HEK293 (cell line): ENCODE results near the gene CRELD1.
A peak's percentile ranks its signal among the peaks of the same experiment; 100 is the strongest.

Experiments
- CTCF ChIA-PET: fragments of 350-600 bp; formaldehyde crosslinking; extraction: SDS; loops from one replicate; lab custom pipeline; 2021; ENCODE audit warnings: antibody characterized with exemption; lab: Yijun Ruan, JAX
- POLR2A ChIA-PET: fragments of 300-600 bp; formaldehyde crosslinking; extraction: SDS; loops from one replicate; lab custom pipeline; 2020; ENCODE audit warnings: antibody characterized with exemption, inconsistent platforms; lab: Yijun Ruan, JAX
- H3K27ac ChIP-seq: fragments of 200-500 bp; sonication (Bioruptor generic); 2 replicates; pipeline ENCODE4 v1.5.1; 2014; ENCODE audit warnings: low read depth, low read length, control low read depth, inconsistent platforms; ENCODE audit errors: extremely low read depth
- H3K36me3 ChIP-seq, 2 experiments: fragments of 200-500 bp in 1 of 2; sonication (Bioruptor generic) in 1 of 2; 1 replicate in 1 of 2; 2 replicates in 1 of 2; pipeline ENCODE4 v1.5.1; 2014 to 2017; ENCODE audit warnings: inconsistent platforms in 2 of 2, low read length in 2 of 2; ENCODE audit not compliant: control insufficient read depth in 2 of 2, insufficient read depth in 1 of 2
- H3K4me1 ChIP-seq: fragments of 200-500 bp; sonication (Bioruptor generic); 2 replicates; pipeline ENCODE4 v1.5.1; 2014; ENCODE audit warnings: mild to moderate bottlenecking, low read length, inconsistent platforms; ENCODE audit not compliant: control insufficient read depth, insufficient read depth
- H3K4me3 ChIP-seq: 2 replicates; pipeline ENCODE4 v1.5.1; 2011; ENCODE audit warnings: low read depth, mild to moderate bottlenecking, control low read depth, low read length, moderate library complexity
- H3K9me3 ChIP-seq: fragments of 200-500 bp; sonication (Bioruptor generic); 2 replicates; pipeline ENCODE4 v1.5.1; 2014; ENCODE audit warnings: low read depth, low read length, inconsistent platforms; ENCODE audit not compliant: control insufficient read depth, insufficient read depth
- GLIS2 ChIP-seq: fragments of 450-650 bp; formaldehyde crosslinking; IDR thresholded peaks from 2 replicates; pipeline ENCODE4 v1.5.1; 2016; ENCODE audit warnings: missing biosample characterization, missing genetic modification characterization
- MEIS1 ChIP-seq: sonication (generic); formaldehyde crosslinking; IDR thresholded peaks from 2 replicates; pipeline ENCODE4 v1.8.1; 2022; ENCODE audit warnings: missing genetic modification reagents, mild to moderate bottlenecking, borderline replicate concordance
- SCRT1 ChIP-seq: fragments of 450-650 bp; formaldehyde crosslinking; IDR thresholded peaks from 2 replicates; pipeline ENCODE4 v1.5.1; 2016; ENCODE audit warnings: missing biosample characterization, missing genetic modification characterization, borderline replicate concordance
- TCF7L2 ChIP-seq: IDR thresholded peaks from 2 replicates; pipeline ENCODE4 v1.6.1; 2011; ENCODE audit warnings: low read depth, mild to moderate bottlenecking, inconsistent platforms, low read length, moderate library complexity, borderline replicate concordance
- ZNF121 ChIP-seq: fragments of 450-650 bp; formaldehyde crosslinking; IDR thresholded peaks from 2 replicates; pipeline ENCODE4 v1.5.1; 2016; ENCODE audit warnings: missing biosample characterization, missing genetic modification characterization
- ZNF140 ChIP-seq: fragments of 450-650 bp; formaldehyde crosslinking; IDR thresholded peaks from 2 replicates; pipeline ENCODE4 v1.5.1; 2016; ENCODE audit warnings: missing biosample characterization, missing genetic modification characterization
- ZNF239 ChIP-seq: fragments of 450-650 bp; formaldehyde crosslinking; IDR thresholded peaks from 2 replicates; pipeline ENCODE4 v1.5.1; 2016; ENCODE audit warnings: missing biosample characterization, missing genetic modification characterization
- ZNF24 ChIP-seq: fragments of 450-650 bp; formaldehyde crosslinking; IDR thresholded peaks from 2 replicates; pipeline ENCODE4 v1.5.1; 2016; ENCODE audit warnings: missing biosample characterization, missing genetic modification characterization
- ZNF248 ChIP-seq: fragments of 450-650 bp; formaldehyde crosslinking; IDR thresholded peaks from 2 replicates; pipeline ENCODE4 v1.5.1; 2017; ENCODE audit warnings: missing biosample characterization, missing genetic modification characterization
- ZNF416 ChIP-seq: fragments of 450-650 bp; formaldehyde crosslinking; IDR thresholded peaks from 2 replicates; pipeline ENCODE4 v1.5.1; 2016; ENCODE audit warnings: missing biosample characterization, missing genetic modification characterization
- ZNF571 ChIP-seq: fragments of 450-650 bp; formaldehyde crosslinking; IDR thresholded peaks from 2 replicates; pipeline ENCODE4 v1.5.0; 2017; ENCODE audit warnings: missing biosample characterization, missing genetic modification characterization
- ZNF626 ChIP-seq: fragments of 450-650 bp; sonication (Bioruptor Pico); formaldehyde crosslinking; IDR thresholded peaks from 2 replicates; pipeline ENCODE4 v1.5.1; 2018; ENCODE audit warnings: missing biosample characterization, missing genetic modification characterization, inconsistent platforms
- ZNF629 ChIP-seq: fragments of 450-650 bp; formaldehyde crosslinking; IDR thresholded peaks from 2 replicates; pipeline ENCODE4 v1.5.1; 2017; ENCODE audit warnings: missing biosample characterization, missing genetic modification characterization
- ZNF677 ChIP-seq: fragments of 450-650 bp; IDR thresholded peaks from 2 replicates; pipeline ENCODE4 v1.5.0; 2018; ENCODE audit warnings: missing biosample characterization, mild to moderate bottlenecking, missing genetic modification characterization, moderate library complexity
- ZNF785 ChIP-seq: fragments of 450-650 bp; formaldehyde crosslinking; IDR thresholded peaks from 2 replicates; pipeline ENCODE4 v1.5.1; 2016; ENCODE audit warnings: missing biosample characterization, missing genetic modification characterization
- ZNF792 ChIP-seq: fragments of 450-650 bp; formaldehyde crosslinking; IDR thresholded peaks from 2 replicates; pipeline ENCODE4 v1.5.1; 2016; ENCODE audit warnings: missing biosample characterization, missing genetic modification characterization
- ZNF843 ChIP-seq: fragments of 450-650 bp; formaldehyde crosslinking; IDR thresholded peaks from 2 replicates; pipeline ENCODE4 v1.5.1; 2016; ENCODE audit warnings: missing biosample characterization, missing genetic modification characterization
- TF ChIP-seq, protein P1 (sequence below): fragments of 450-650 bp; formaldehyde crosslinking; IDR thresholded peaks from 2 replicates; pipeline ENCODE4 v1.5.1; 2017; ENCODE audit warnings: missing biosample characterization, mild to moderate bottlenecking, missing genetic modification characterization, moderate library complexity
- TF ChIP-seq, protein P2 (sequence below): fragments of 450-650 bp; formaldehyde crosslinking; IDR thresholded peaks from 2 replicates; pipeline ENCODE4 v1.5.1; 2016; ENCODE audit warnings: missing biosample characterization, missing genetic modification characterization
- TF ChIP-seq, protein P3 (sequence below): fragments of 450-650 bp; formaldehyde crosslinking; IDR thresholded peaks from 2 replicates; pipeline ENCODE4 v1.5.1; 2016; ENCODE audit warnings: missing biosample characterization, missing genetic modification characterization
- TF ChIP-seq, protein P4 (sequence below): fragments of 450-650 bp; IDR thresholded peaks from 2 replicates; pipeline ENCODE4 v1.5.1; 2018; ENCODE audit warnings: missing biosample characterization, mild to moderate bottlenecking, missing genetic modification characterization

The CRELD1 gene

DNA sequence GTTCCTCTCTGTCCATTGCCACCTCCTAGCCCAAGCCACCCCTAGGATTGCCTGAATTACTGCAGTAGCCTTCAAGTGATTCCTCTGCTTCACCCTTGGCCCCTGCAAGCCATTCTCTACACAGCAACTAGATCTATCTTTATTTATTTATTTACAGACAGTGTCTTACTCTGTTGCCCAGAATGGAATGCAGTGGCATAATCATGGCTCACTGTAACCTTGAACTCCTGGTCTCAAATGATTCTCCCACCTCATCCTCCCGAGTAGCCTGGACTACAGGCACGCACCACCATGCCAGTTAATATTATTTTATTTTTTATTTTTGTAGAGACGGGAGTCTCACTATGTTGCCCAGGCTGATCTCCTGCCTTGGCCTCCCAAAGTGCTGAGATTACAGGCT lies 45.1 kb upstream of the CRELD1 start:
- ChIA-PET CTCF (no interaction called here), POLR2A (no interaction called here)
- Histone ChIP-seq H3K27ac (no peak overlapping the region), H3K4me3 (no peak overlapping the region), H3K4me1 (no peaks in the 10 kb centered on the region), H3K36me3 (peaks cover 5 to 13% of the 10 kb centered on the region in 2 experiments), H3K9me3 (no peaks in the 10 kb centered on the region)
- TF ChIP-seq ZNF571 (tag by site-specific recombination) = no peak
- TF ChIP-seq ZNF677 (tag by site-specific recombination) = no peak
- TF ChIP-seq ZNF121 (tag by site-specific recombination) = 0 out of 2 replicates have a peak, but pooled peaks have one; percentile 58
- no peak for TF ChIP-seq ZNF792 (tag by site-specific recombination)
- TF ChIP-seq, protein P1, sequence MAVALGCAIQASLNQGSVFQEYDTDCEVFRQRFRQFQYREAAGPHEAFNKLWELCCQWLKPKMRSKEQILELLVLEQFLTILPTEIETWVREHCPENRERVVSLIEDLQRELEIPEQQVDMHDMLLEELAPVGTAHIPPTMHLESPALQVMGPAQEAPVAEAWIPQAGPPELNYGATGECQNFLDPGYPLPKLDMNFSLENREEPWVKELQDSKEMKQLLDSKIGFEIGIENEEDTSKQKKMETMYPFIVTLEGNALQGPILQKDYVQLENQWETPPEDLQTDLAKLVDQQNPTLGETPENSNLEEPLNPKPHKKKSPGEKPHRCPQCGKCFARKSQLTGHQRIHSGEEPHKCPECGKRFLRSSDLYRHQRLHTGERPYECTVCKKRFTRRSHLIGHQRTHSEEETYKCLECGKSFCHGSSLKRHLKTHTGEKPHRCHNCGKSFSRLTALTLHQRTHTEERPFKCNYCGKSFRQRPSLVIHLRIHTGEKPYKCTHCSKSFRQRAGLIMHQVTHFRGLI (tag by site-specific recombination) = no peak

DNA sequence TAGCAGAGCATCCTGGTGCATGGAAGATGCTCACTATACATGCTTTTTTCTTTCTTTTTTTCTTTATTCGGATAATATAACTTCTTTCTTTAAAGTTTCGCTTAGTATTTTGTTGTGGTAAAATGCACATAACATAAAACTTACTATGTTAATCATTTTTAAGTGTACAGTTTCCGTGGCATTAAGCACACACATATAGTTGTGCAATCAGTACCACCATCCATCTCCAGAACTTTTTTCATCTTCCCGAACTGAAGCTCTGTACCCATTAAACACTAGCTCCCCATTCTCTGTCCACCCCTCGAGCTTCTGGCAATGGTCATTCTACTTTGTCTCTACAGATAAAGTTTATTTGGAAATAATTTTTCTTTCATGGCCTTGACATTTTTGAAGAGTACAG lies 44.2 kb upstream of the CRELD1 start:
- no peak for TF ChIP-seq ZNF629 (tag by site-specific recombination)
- TF ChIP-seq MEIS1 (CRISPR knock-in tag) = no peak
- no peak for TF ChIP-seq ZNF785 (tag by site-specific recombination)
- no peak for TF ChIP-seq ZNF416 (tag by site-specific recombination)
- TF ChIP-seq, protein P2, sequence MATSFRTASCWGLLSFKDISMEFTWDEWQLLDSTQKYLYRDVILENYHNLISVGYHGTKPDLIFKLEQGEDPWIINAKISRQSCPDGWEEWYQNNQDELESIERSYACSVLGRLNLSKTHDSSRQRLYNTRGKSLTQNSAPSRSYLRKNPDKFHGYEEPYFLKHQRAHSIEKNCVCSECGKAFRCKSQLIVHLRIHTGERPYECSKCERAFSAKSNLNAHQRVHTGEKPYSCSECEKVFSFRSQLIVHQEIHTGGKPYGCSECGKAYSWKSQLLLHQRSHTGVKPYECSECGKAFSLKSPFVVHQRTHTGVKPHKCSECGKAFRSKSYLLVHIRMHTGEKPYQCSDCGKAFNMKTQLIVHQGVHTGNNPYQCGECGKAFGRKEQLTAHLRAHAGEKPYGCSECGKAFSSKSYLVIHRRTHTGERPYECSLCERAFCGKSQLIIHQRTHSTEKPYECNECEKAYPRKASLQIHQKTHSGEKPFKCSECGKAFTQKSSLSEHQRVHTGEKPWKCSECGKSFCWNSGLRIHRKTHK = no peak
- no peak for TF ChIP-seq ZNF792 (tag by site-specific recombination)
- no peak for TF ChIP-seq ZNF24 (tag by site-specific recombination)
- TF ChIP-seq ZNF843 (tag by site-specific recombination) = no peak
- TF ChIP-seq TCF7L2 = no peak
- no peak for TF ChIP-seq ZNF248 (tag by site-specific recombination)
- no peak for TF ChIP-seq ZNF239 (tag by site-specific recombination)
- TF ChIP-seq ZNF626 (tag by site-specific recombination) = no peak
- TF ChIP-seq GLIS2 (tag by site-specific recombination) = no peak
- no peak for TF ChIP-seq SCRT1
- POLR2A ChIA-PET = interaction anchor here (0.9 to 3.0 kb wide), 2 partner anchors 8 to 44 kb away, joined by 3 to 24 read pairs; partner anchors contain the start of gene CRELD1
- no peaks in the 10 kb centered on the region for H3K4me1 ChIP-seq
- CTCF ChIA-PET = interaction anchor here (0.7 kb wide), 2 partner anchors 9 to 361 kb away, joined by 3 to 5 read pairs; partner anchors contain the start of gene CIDEC
- no peaks in the 10 kb centered on the region for H3K9me3 ChIP-seq
- H3K4me3 ChIP-seq = no peak overlapping the region
- H3K36me3 ChIP-seq = peaks cover 5 to 19% of the 10 kb centered on the region in 2 experiments
- no peak overlapping the region for H3K27ac ChIP-seq

DNA sequence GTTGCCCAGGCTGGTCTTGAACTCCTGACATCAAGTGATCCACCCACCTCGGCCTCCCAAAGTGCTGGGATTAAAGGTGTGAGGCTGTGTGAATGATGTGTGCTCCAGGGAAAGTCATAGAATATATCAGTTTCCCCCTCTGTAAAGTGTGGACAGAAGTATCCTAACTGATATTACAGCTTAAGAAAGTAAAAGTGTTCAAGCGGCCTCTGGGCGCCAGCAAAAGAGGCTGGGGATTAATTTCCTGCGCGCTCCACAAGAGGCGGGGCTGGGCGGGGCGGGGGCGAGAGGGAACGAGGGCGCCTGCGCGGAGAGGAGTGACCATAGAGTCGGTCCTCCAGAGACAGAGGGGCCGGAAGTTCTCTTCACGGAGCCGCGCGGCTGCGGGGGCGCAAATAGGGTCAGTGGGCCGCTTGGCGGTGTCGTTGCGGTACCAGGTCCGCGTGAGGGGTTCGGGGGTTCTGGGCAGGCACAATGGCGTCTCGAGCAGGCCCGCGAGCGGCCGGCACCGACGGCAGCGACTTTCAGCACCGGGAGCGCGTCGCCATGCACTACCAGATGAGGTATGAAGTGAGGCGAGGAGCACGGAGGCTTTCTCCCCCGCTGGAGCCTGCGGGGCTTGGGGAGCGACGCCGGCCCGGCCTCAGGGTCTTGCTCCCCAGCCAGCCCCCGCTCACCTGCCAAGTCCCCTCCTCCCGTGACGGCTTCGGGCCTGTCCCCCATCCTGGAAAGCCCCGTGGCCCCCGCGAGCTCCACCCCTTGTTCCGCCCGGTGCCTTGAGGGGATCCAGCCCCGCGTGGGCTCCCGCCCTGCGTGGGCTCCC lies 43.2 kb upstream of the CRELD1 start, which contains the start of gene JAGN1:
Gene JAGN1, plus strand, starts transcription at position 362 of the 823 bp plus-strand sequence. Its CDS starts 113 bp downstream, at position 475.
- no peaks in the 10 kb centered on the region for H3K4me1 ChIP-seq
- peaks cover 5 to 21% of the 10 kb centered on the region in 2 experiments for H3K36me3 ChIP-seq
- no peaks in the 10 kb centered on the region for H3K9me3 ChIP-seq
- POLR2A ChIA-PET = interaction anchor here (0.6 to 3.0 kb wide), 10 partner anchors 8 to 141 kb away, joined by 3 to 24 read pairs (median 4); partner anchors contain the start of genes CRELD1, IL17RC, IL17RE and OGG1
- H3K4me3 ChIP-seq = peak within 1 kb of the TSS; percentile 73
- CTCF ChIA-PET = interaction anchor here (2.1 kb wide), 1 partner anchor 42 kb away, joined by 7 read pairs; no protein-coding TSS in a partner anchor
- peak within 1 kb of the TSS; percentile 53; the same call in 1 of the 2 replicates for H3K27ac ChIP-seq
- TF ChIP-seq, protein P3, sequence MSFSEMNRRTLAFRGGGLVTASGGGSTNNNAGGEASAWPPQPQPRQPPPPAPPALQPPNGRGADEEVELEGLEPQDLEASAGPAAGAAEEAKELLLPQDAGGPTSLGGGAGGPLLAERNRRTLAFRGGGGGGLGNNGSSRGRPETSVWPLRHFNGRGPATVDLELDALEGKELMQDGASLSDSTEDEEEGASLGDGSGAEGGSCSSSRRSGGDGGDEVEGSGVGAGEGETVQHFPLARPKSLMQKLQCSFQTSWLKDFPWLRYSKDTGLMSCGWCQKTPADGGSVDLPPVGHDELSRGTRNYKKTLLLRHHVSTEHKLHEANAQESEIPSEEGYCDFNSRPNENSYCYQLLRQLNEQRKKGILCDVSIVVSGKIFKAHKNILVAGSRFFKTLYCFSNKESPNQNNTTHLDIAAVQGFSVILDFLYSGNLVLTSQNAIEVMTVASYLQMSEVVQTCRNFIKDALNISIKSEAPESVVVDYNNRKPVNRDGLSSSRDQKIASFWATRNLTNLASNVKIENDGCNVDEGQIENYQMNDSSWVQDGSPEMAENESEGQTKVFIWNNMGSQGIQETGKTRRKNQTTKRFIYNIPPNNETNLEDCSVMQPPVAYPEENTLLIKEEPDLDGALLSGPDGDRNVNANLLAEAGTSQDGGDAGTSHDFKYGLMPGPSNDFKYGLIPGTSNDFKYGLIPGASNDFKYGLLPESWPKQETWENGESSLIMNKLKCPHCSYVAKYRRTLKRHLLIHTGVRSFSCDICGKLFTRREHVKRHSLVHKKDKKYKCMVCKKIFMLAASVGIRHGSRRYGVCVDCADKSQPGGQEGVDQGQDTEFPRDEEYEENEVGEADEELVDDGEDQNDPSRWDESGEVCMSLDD (tag by site-specific recombination) = peak; percentile 97
- no peak for TF ChIP-seq ZNF140 (tag by site-specific recombination)
- TF ChIP-seq, protein P4, sequence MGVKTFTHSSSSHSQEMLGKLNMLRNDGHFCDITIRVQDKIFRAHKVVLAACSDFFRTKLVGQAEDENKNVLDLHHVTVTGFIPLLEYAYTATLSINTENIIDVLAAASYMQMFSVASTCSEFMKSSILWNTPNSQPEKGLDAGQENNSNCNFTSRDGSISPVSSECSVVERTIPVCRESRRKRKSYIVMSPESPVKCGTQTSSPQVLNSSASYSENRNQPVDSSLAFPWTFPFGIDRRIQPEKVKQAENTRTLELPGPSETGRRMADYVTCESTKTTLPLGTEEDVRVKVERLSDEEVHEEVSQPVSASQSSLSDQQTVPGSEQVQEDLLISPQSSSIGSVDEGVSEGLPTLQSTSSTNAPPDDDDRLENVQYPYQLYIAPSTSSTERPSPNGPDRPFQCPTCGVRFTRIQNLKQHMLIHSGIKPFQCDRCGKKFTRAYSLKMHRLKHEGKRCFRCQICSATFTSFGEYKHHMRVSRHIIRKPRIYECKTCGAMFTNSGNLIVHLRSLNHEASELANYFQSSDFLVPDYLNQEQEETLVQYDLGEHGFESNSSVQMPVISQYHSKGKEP (tag by site-specific recombination) = no peak
